Fibroblast of skin of right biceps (primary cell): ENCODE measurements around the gene CFAP97D1.

ENCODE experiments used
- DNase-seq: peaks from one replicate; pipeline ENCODE4 v3.0.0-alpha.2; 2013

The CFAP97D1 gene

DNA sequence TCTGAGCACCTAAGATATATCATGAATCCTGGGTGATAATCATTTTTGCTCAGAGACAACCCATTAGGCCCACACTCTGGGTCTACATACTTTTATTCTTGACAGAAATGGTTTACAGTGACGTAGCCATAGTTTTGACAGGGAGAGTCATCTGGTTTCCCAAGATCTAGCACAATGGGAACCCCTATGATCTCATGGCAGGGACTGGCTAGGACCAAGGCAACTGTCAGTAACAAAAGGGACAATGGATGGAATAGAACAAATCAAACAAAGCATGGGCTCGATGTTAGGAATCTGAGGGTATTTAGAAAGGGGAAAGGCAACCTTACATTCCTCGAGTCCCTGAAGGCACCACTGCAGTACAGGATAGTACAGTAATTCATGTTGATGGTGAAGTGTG is 20.5 kb downstream of the CFAP97D1 start:
- no peak for DNase-seq

DNA sequence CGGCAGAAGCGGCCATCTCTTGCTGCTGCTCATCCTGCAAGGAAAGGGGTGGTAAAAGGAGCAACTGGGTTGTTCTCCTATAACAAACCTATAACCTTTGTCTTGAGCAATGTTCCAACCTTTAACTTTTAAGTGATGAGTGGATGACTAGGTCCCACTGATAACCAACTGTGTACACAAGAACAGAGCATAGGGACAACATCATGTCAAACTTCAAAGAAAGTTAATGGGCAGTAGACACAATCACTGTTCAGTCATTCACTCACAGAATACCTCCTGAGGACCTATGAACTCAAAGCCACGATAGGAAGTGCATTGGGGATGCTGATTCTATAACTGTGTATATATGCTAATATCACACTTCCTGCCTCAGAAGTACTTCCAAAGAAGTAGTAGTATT is 21.6 kb downstream of the CFAP97D1 start:
- no peak for DNase-seq

DNA sequence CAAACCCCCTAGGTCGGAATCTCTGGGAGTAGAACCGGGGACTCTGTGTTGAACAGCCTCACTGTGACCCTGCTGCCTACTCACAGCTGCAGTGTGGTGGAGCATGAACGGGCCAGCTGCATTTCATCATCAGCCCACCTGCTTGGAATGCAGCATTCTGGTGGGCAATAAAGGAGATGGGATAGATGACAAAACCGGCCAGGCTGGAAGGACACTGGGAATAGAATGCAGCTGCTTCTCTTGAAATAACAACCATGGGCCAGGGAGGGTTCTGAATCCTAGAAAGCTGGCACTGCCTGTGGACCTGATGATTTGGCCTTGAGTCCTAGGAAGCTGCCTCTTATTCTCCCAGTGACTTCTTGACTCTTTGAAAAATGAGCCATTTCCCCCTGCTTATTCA is 23.5 kb downstream of the CFAP97D1 start:
- no peak for DNase-seq

DNA sequence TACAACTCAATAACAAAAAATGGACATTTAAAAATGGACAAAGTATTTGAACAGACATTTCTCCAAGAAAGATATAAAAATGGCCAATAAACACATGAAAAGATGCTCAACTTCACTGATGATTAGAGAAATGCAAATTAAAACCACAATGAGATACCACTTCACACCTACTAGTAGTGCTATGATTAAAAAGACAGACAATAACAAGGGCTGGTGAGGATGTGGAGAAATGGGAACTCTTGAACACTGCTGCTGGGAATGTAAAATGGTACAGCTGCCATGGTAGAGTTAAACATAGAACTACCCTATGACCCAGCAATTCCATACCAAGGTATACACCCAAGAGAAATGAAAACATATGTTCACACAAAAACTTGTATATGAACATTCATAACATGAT is 24.9 kb downstream of the CFAP97D1 start:
- DNase-seq: no peak

DNA sequence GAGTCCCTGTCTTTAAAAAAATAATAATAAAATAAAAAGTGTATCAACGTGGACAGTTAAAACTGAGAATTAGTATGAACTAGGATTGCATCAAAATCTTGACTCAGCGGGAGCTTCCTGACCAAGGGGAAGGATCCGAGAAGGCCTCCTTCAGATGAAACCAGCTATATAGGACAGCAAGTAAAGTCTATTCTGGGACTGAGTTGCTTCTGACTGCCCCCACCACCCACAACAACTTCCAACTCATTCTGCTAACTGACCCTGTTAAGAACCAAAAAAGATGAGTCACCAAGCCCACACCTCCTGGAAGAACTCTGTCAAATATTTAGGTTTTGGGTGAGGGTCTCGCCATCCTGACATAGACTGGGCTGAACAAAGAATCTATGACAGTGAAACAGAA is 27.8 kb downstream of the CFAP97D1 start:
- DNase-seq: no peak

DNA sequence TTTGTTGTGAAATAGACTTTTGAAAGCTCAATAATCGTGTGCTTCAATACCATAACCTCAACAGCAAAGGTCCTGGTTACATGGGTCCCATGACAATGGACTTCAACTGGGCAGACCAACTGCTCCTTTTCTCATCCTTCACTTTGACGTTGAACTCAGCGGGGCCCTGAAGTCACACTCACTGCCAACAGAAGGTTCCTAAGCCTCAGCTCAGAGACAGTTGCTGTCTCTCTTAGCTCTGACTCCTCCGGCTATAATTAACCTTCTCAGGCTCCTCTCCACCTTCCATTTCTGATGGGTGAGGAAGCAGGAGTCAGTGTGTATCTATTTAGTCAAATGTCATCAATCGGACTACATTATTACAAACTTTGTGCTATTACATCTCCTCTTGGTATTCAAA is 28.9 kb downstream of the CFAP97D1 start:
- no peak for DNase-seq

DNA sequence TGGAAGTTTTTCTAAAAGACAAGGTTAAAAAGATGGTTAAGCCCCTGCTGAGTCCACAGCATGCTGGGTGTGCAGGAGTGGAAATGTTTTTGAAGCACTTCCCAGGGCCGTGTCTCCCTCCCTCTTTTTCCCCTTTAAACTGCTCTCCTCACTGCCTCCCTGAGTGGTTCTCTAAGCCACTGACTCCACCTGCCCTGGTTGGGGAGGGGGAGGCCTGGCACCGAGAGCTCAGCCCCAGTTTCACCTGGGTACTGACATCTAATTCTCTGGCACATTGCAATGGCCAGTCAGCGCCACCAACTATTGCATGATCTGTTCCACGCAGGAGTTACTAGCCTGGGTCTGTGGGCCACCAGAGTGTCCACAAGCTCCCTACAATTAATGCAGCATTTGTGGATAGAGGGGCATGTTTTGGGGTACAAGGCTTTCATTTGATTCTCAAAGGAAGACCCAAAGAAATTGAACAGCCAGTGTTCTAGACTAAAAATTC is 30.0 kb downstream of the CFAP97D1 start:
- DNase-seq: no peak

DNA sequence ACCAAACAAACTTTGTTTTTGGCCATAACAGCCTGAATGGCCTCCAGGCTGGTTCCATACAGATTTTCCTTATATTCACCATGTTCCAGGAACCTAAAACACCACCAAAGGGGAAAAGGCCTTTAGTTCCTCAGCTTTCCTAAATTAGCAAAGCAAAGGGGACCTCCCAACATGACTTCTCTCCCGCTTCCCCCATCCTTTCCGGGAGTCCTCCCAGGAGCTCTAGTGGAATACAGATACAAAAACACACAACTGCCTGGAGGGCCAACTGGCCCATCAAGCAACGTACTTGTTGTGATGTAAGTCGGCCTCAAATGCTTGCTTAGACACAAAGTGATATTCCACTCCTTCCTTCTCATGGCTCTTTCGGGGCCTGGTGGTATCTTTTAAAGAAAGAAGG is 30.6 kb downstream of the CFAP97D1 start:
- no peak for DNase-seq

DNA sequence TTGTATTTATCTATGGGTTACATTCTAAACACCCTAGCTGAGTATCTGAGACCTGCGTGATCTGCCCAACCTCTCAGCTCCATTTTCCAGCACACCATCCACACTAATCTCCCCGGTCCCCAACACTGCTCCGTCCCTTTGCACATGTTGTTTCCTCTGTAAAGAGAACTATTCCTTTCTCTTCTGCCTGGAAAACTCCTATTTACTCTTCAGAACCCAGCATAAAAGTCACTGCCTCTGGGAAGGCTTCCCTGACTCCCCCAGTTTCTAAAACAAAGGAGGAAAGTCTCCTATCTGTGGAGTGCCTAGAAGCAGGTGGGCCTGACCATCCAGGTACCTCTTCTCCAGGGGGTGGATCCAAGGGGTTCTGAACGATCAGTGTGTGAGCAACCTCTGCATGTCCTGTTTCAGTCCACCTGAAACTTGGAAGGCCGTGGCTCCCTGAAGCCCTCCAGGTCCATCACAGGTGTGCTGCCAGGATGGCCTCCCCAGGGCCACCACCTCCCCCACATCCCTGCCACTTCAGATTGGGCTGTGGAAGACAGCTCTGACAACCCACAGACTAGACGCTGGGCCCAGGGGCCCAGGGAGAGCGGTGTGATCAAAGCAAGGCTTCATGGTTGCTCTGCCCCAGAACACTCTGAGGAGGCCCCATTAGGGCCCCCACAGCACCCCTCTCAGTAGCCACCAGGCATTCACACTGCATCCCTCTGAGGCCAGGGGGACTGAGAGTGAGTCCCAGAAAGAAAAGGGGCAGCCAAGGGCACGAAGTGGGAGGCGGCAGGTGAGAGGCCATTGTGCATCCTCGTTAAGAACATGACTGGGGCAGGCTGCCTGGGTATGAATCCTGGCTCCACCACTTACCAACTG is 32.4 kb downstream of the CFAP97D1 start:
- no peak for DNase-seq

DNA sequence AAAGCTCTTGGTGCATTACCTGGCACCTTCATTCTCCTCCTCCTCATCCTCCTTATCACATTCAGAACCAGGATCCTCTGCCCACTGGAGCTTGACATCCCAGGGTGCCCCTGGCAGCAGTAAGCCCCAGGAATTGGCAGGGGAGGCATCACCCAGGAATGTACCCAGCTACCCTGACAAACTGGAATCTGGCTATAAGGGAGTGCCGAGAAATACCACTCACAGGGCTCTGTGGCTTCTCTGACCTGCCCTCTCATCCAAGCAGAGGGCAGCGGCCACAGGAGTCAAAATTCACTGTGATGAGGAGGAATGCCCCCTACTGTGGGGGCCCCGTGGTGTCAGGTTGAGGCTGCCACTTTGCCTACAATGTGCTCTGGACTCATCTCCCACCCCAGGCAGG is 33.2 kb downstream of the CFAP97D1 start:
- no peak for DNase-seq

DNA sequence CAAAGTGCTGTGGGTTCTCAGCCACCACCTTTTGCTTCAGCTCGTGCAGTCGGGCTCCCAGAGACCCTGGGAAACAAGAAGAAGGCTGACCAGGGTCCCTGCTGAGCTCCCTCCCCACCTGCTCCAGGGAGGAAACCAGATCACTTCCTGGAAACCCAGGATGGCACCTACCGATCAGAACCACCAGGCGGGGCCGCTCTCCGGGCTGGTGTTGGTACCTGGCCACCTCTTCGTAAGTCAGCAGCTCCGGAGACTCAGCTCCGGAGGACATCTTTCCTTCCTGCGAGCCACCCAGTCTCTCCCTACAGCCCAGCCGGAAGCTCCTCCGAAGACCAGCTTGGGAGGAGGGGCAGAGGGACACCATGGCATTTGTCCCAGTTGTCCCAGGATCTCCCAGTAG is 33.8 kb downstream of the CFAP97D1 start:
- no peak for DNase-seq

DNA sequence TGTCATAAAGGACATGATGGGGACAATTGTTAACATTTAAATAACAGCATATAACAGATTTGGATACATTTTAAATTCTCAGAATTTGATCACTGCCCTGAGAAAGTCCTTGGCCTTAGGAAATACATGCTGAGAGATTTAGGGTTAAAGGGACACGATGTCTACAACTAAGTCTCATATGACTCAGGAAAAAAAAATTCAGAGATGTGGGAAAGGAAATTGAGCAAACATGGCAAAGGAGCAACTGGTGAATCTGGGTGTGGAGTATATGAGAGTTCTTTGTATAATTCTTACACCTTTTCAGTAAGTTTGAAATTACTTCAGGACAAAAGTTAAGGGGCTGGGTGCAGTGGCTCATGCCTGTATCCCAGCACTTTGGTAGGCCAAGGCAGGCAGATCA is 34.5 kb downstream of the CFAP97D1 start:
- DNase-seq: peak; percentile 74

DNA sequence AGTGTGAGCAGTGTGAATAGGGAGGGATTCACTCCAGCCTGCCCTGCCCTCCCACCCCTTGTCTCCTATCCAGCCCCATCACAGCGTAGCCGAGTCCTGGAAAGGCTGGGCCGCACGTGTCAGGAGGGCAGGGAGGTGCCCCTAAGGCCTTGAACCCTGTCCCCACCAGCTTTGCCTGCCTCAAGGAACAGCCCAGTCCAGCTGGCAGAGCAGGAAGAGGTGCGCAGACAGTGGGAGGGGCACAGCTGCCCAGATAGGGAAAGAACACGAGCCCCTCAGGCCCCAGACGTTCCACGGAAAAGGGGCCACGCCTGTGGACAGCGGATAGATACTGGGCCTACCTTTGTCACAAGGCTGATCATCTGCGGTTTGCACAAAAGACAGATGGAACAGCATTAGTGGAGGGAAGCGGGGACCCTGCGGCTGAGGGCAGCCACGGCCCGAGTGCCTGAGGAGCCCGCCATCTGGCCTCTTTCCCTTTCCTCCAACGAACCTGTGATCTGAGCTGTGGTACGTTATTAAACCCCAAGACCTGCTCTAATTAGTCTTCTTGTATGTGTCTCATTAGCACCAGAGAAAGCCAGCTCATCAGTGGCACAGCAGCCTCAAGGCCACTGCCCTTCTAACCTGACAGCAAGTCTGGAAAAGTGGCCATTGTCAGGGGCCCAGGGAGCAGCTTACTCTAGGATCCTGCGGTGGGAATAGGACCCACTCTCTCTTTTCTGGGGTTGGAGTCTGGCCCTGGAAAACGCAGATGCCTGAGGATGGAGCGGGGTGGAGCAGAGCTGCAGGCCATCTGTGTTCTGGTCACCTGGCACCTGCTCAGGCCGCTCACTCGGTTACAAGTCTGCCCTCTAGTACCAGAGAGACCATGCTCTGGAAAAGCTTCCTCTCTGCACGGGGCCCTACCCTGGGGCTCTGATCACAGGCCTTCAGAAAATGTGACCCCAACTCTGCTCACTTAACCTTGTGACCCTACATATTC is 36.4 kb downstream of the CFAP97D1 start:
- DNase-seq: no peak

DNA sequence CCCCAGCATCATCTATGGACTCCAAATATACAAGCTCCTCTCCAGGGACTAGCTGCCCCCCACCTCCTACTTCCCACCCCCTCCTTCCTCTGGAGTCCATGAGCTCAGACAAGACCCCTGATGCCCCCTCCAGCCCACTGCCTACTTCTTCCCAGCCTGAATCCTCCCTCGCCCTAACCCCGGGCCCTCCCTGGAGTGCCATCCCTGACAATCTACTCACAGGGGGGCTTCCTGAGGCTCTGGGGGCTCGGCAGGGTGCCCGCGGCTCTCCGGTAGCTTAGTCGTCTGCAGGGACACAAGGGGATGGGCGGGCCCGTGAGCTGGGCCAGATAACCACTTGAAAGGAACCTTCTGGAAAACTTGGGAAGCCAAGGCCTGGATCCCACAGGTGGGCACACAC is 37.6 kb downstream of the CFAP97D1 start:
- DNase-seq: no peak

DNA sequence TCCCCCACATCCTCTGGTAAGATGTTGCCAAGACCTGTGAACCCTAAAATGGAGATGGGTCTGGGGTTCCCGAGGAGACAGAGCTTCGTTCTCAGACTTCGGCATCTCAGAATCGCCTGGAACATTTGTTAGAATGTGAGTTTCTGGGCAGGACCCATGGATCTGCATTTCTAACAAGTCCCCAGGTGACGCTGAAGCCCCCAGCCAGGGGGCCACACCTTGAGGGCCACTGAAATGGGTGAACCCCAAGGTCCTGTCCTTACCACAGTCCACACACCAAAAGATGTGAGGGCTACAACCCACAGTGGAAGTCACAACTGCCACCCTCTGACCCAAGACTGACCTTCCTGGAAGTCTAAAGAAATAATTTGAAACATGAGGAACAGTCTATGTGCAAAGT is 38.7 kb downstream of the CFAP97D1 start:
- no peak for DNase-seq

DNA sequence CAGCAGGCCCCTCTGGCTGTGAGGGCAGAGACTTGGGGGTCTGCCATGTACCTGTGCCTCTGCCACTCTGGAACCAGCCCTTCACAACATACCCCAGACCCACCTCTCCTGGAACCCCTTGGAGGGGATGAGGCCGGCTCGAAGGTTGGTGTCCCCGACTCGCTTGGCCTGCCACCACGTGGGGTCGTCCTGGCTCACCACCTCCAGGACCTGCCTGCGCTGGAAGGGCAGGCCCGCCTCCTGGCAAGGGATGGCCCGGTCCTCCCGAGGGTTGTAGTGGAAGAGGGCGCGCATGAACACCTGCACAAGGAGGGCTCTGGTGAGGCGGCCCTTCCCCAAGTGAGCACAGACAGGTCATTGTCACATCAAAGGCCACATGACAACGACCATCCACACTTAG is 40.5 kb downstream of the CFAP97D1 start:
- DNase-seq: no peak

DNA sequence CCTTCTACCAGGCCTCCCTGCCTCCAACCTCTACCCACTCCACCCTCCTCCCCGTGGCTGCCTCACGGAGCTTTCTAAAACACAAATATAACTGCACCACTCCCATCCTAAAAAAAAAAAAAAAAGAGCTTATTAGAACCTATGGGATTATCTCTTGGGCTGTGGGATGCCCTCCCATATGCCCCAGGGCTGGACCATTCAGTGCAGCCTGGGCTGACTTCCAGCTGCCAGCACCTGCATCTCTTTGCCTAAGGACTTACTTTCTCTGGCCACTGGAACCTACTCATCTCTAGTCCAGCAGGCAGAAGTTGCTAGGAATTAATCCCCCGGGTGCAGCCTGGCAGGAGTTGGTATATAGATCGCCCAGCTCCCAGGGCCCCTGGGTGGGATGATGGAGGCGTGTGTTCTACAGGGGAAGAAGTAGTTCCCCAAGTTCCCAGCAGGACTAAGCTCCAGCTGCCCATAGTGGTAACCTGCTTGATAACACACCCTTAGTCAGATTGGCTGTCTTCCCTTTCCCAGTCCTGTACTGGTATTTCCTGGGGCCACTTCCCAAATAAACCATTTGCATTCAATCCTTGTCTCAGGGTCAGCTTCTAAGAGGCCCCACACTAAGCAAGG is 42.4 kb downstream of the CFAP97D1 start:
- DNase-seq: no peak

DNA sequence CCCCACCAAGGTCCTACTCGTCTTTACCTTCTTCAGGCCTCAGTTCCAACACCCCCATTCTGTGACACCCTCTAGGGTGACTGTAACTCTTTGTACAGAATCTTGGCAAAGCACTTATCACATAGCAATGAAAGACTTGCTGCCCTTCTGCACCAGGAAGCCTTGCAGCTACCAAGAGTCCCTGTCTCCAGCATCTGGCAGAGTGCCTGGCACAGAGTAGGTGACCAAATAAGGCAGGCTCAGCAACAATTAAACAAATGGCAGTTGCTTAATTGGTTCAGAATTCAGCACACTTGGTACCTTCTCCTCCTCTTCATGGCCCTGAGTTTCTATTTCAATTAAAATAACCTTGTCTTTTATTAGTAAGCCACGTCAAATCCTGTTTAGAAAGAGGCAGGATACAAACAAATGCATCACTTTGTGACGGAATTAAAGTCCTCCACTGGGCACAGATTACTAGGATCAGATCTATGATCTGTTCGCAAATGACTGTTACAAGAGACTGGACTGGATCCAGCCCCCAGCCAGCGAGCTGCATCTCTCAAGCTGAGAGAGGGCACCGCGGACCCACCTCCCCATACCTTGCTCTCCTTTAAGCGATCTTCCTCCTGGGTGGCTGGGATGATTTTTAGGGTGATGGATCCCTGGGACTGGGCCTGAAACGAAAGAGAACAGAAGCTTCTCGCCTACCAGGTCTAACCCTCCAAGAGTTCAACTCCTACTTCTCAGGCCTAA is 43.3 kb downstream of the CFAP97D1 start:
- no peak for DNase-seq

DNA sequence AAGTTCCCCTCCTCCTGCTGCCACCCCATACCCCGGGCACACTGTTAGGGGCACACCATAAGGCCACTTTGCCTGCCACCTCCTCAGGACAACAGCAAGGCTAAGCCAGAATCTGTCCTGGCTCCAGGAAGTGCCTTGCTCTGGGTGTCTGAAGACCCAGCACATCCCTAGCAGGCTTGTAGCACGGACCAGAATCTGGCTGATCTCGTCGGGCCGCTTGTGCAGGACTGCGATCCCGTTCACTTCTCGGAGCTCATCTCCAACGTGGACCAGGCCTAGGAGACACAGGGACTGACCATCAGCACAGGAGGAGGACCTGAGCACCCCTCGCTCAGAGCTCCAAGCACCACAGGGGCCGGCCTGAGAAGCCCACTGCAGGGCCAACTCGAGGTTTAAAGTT is 45.3 kb downstream of the CFAP97D1 start:
- DNase-seq: no peak

DNA sequence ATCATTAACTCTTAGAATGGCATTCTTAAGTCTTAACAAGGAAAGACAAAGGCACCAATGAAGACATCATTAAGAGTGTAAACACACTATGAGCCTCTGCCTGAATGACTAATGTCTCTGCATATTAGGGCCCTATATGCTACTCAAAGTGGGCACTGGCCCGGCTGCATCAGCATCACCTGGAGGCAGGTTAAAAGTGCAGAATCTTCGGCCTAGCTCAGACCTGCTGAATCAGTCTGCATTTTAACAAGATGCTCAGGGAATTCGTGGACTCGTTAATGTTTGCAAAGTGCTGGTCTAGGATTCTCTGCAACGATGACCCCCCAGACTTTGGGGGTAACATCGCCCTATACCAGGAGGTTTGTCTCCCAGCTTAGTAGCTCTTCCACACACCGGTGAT is 46.0 kb downstream of the CFAP97D1 start:
- no peak for DNase-seq

DNA sequence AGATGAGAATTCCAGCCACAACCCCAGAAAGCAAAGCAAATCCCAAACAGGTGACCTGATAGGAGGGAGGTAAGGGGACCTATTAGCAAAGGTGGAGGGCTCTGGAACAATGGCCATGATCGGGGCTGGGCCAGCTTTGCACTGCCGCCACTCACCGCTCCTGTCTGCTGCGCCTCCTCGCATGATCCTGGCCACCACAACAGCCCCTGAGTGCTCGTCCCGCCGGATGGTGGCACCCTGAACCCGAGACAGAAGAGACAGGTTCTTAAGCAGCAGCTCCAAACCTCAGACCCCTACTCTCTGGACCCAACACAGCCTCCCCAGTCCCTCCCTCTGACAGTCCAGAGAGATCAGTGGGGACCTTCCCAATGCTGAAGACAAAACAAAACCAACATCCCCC is 47.4 kb downstream of the CFAP97D1 start:
- no peak for DNase-seq

DNA sequence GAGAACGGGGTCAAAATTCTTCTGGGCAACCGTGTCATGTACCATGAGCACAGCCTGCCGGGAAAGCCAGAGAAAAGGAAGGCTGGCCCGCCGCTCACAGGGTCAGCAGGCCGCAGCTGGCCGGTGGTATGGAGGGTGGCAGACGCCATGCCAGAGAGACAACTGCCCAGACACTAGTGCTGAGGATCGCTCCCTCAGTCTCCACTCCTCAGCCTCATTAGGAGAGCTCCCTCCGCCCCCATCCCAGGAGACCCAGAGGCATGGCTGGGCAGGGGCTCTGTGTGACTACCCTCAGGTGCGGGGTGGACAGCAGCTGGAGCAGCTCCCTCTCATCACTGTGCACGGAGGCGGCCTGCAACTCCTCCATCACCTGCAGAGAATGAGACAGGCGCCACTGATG is 49.5 kb downstream of the CFAP97D1 start:
- no peak for DNase-seq
